GM23338 (cell line): ENCODE results near the gene RABL6. TPM values are rescaled to one million over a fixed set of nuclear protein-coding genes. Genes with fewer than 3 reads are reported as not detected.

Experiments used
- ATAC-seq: fragments of 200-7000 bp; cut with Tn5 transposase; 3 replicates; pipeline ENCODE4 v1.9.1; 2020
- DNase-seq: peaks from one replicate; pipeline ENCODE4 v3.0.0-alpha.2; 2015; ENCODE audit warnings: low spot score
- H2AFZ ChIP-seq: fragments of 200-600 bp; sonication (generic); 2 replicates; pipeline ENCODE4 v1.8.0; 2016; ENCODE audit warnings: antibody characterized with exemption, mild to moderate bottlenecking, moderate library complexity
- H3F3A ChIP-seq: fragments of 200-600 bp; sonication (generic); replicated peaks from 2 replicates; pipeline ENCODE4 v1.8.0; 2017; ENCODE audit warnings: antibody characterized with exemption, mixed run types, low read depth
- H3K27ac ChIP-seq: fragments of 200-600 bp; sonication (generic); 2 replicates; pipeline ENCODE4 v1.6.1; 2016; ENCODE audit warnings: low read depth
- H3K27me3 ChIP-seq: fragments of 200-600 bp; sonication (generic); 2 replicates; pipeline ENCODE4 v1.8.0; 2016; ENCODE audit warnings: mild to moderate bottlenecking, mixed run types, moderate library complexity; ENCODE audit not compliant: insufficient read depth
- H3K36me3 ChIP-seq: fragments of 200-600 bp; sonication (generic); 2 replicates; pipeline ENCODE4 v1.8.0; 2016; ENCODE audit warnings: mild to moderate bottlenecking; ENCODE audit not compliant: insufficient read depth
- H3K4me1 ChIP-seq: fragments of 200-600 bp; sonication (generic); 2 replicates; pipeline ENCODE4 v1.8.0; 2016; ENCODE audit warnings: mild to moderate bottlenecking, moderate library complexity; ENCODE audit not compliant: insufficient read depth
- H3K4me2 ChIP-seq: fragments of 200-600 bp; sonication (generic); 2 replicates; pipeline ENCODE4 v1.7.1; 2017; ENCODE audit warnings: mixed run types
- H3K4me3 ChIP-seq: fragments of 200-600 bp; sonication (generic); 2 replicates; pipeline ENCODE4 v1.6.1; 2016; ENCODE audit warnings: mixed run types
- H3K79me2 ChIP-seq: fragments of 200-600 bp; sonication (generic); replicated peaks from 2 replicates; pipeline ENCODE4 v1.8.0; 2017; ENCODE audit warnings: mild to moderate bottlenecking; ENCODE audit not compliant: insufficient read depth
- H3K9me2 ChIP-seq: fragments of 200-600 bp; sonication (generic); 2 replicates; pipeline ENCODE4 v1.8.0; 2017; ENCODE audit not compliant: insufficient read depth
- H4K20me1 ChIP-seq: fragments of 200-600 bp; sonication (generic); replicated peaks from 2 replicates; pipeline ENCODE4 v1.8.0; 2017; ENCODE audit warnings: mild to moderate bottlenecking; ENCODE audit not compliant: insufficient read depth
- H3K27ac Mint-ChIP-seq: 2 replicates; pipeline ENCODE4 v1.8.0; 2020; ENCODE audit warnings: inconsistent platforms, mild to moderate bottlenecking, moderate library complexity, mixed read lengths
- H3K27me3 Mint-ChIP-seq: 3 replicates; pipeline ENCODE4 v1.8.0; 2022; ENCODE audit warnings: low read depth, mild to moderate bottlenecking, moderate library complexity, mixed read lengths, inconsistent platforms; ENCODE audit not compliant: insufficient read depth, poor library complexity
- H3K36me3 Mint-ChIP-seq: 3 replicates; pipeline ENCODE4 v1.8.0; 2021; ENCODE audit warnings: low read depth, mild to moderate bottlenecking, inconsistent platforms, moderate library complexity, mixed read lengths
- H3K4me1 Mint-ChIP-seq: 3 replicates; pipeline ENCODE4 v1.8.0; 2020; ENCODE audit warnings: mild to moderate bottlenecking, inconsistent platforms, mixed read lengths
- H3K4me3 Mint-ChIP-seq: 3 replicates; pipeline ENCODE4 v1.8.0; 2021; ENCODE audit warnings: moderate library complexity, mild to moderate bottlenecking, inconsistent platforms, mixed read lengths
- H3K9me3 Mint-ChIP-seq: 3 replicates; pipeline ENCODE4 v1.8.0; 2020; ENCODE audit warnings: moderate library complexity, mild to moderate bottlenecking, inconsistent platforms, mixed read lengths
- CREB1 ChIP-seq: fragments of 250-450 bp; sonication (Bioruptor Pico); IDR thresholded peaks from 2 replicates; pipeline ENCODE4 v1.5.0; 2020; ENCODE audit warnings: low read depth, mild to moderate bottlenecking, moderate library complexity
- EZH2phosphoT487 ChIP-seq: fragments of 200-600 bp; sonication (generic); IDR thresholded peaks from one replicate; pipeline ENCODE4 v1.8.1; 2018; ENCODE audit warnings: antibody characterized with exemption; ENCODE audit not compliant: unreplicated experiment
- POLR2AphosphoS5 ChIP-seq: IDR thresholded peaks from 2 replicates; pipeline ENCODE4 v1.6.1; 2016; ENCODE audit warnings: antibody characterized with exemption, low read depth
- REST ChIP-seq: IDR thresholded peaks from one replicate; pipeline ENCODE4 v1.6.1; 2018; ENCODE audit warnings: antibody characterized with exemption; ENCODE audit not compliant: unreplicated experiment
- polyA plus RNA-seq: library from polyadenylated mRNA; unstranded; fragments of >200 nt; fragmentation: Nextera tagmentation; extraction: Ambion mirVana; gene quantifications from 2 replicates; pipeline ENCODE4 v1.2.1, GENCODE V29; 2016
- total RNA-seq: library from RNA; depleted of rRNA; stranded (reverse); fragments of >200 nt; shearing (Covaris generic); gene quantifications from 2 replicates; pipeline ENCODE4 v1.2.3, GENCODE V29; 2014
- TF ChIP-seq, protein P1 (sequence below): IDR thresholded peaks from 2 replicates; pipeline ENCODE4 v1.6.1; 2016; ENCODE audit warnings: antibody characterized with exemption
- TF ChIP-seq, protein P2 (sequence below), 2 experiments: fragments of 200-600 bp in 1 of 2; sonication (generic) in 1 of 2; conservative IDR thresholded peaks; 2 replicates each; pipeline versions ENCODE4 v1.5.1 to v1.6.1; 2016 to 2017; ENCODE audit warnings: antibody characterized with exemption in 2 of 2, low read depth in 2 of 2, mild to moderate bottlenecking in 2 of 2, moderate library complexity in 1 of 2

RABL6 gene
- total and polyA plus RNA-seq, 2 experiments from 2014 or later: 59.1 to 127 TPM

DNA sequence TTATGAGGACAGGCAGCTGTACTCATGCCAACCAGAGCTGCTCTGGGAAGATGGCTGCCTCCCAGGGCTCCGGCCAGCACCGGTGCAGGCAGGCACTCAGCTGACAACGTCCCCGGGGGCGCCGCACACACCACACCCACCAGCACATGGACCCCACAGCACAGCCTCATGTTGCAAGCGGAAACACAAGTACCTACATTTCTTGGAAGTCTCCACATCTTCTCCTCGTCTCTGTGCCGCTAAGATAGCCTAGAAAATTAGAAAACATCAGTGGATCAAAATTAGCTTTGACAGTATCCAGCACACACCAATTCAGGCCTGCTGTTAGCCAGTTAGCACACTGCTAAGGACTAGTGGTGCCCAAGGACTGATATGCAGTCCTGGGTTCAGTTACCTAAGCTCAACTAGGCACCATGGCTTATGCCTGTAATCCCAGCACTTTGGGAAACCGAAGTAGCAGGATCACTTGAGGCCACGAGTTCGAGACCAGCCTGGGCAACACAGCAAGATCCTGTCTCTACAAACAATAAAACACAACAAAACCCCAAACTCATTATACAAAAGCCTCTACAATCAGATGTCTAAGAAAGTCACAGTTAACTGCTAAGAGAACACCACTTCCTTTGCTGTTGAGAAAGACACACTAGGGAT is 56.0 kb downstream of the RABL6 start:
- Histone ChIP-seq H3K79me2 (peaks cover 21% of the 10 kb centered on the region), H2AFZ (no peak overlapping the region), H3K36me3 (peaks cover 13% of the 10 kb centered on the region), H3K4me1 (peaks cover 3% of the 10 kb centered on the region; the same call in 1 of the 2 replicates), H3K9me2 (peaks cover 4% of the 10 kb centered on the region; the same call in 1 of the 2 replicates), H4K20me1 (peaks cover 20% of the 10 kb centered on the region), H3K27me3 (no peaks in the 10 kb centered on the region), H3F3A (0 out of 2 replicates have a peak, but pooled peaks cover 2% of the 10 kb centered on the region), H3K4me3 (no peak overlapping the region), H3K27ac (no peak overlapping the region), H3K4me2 (no peak overlapping the region)
- ATAC-seq (no peak), DNase-seq (no peak)
- TF ChIP-seq, protein P1, sequence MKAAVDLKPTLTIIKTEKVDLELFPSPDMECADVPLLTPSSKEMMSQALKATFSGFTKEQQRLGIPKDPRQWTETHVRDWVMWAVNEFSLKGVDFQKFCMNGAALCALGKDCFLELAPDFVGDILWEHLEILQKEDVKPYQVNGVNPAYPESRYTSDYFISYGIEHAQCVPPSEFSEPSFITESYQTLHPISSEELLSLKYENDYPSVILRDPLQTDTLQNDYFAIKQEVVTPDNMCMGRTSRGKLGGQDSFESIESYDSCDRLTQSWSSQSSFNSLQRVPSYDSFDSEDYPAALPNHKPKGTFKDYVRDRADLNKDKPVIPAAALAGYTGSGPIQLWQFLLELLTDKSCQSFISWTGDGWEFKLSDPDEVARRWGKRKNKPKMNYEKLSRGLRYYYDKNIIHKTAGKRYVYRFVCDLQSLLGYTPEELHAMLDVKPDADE: no peak
- TF ChIP-seq EZH2phosphoT487: no peak
- no peak for TF ChIP-seq CREB1 (CRISPR knock-in tag)
- Mint-ChIP-seq H3K4me3 (no peak overlapping the region), H3K4me1 (peaks cover 5% of the 10 kb centered on the region), H3K27me3 (peaks cover 13% of the 10 kb centered on the region), H3K36me3 (peaks cover 57% of the 10 kb centered on the region), H3K27ac (no peak overlapping the region), H3K9me3 (peaks cover 20% of the 10 kb centered on the region)

GRCh38 chr9:136865041-136865767 is 57.5 kb downstream of the RABL6 start:
- Mint-ChIP-seq H3K27ac (0 out of 2 replicates have a peak overlapping the region, but pooled peaks have one; percentile 59), H3K27me3 (peaks cover 20% of the 10 kb centered on the region), H3K4me1 (peaks cover 5% of the 10 kb centered on the region), H3K36me3 (peaks cover 63% of the 10 kb centered on the region), H3K9me3 (peaks cover 32% of the 10 kb centered on the region), H3K4me3 (peak overlapping the region; percentile 80)
- H3K79me2 ChIP-seq: peaks cover 21% of the 10 kb centered on the region
- H4K20me1 ChIP-seq: peaks cover 20% of the 10 kb centered on the region
- H2AFZ ChIP-seq: no peak overlapping the region
- ATAC-seq (no peak), DNase-seq (no peak)
- H3F3A ChIP-seq: 0 out of 2 replicates have a peak, but pooled peaks cover 2% of the 10 kb centered on the region
- H3K9me2 ChIP-seq: peaks cover 4% of the 10 kb centered on the region; the same call in 1 of the 2 replicates
- no peak overlapping the region for H3K27ac ChIP-seq
- H3K36me3 ChIP-seq: peaks cover 13% of the 10 kb centered on the region
- H3K4me2 ChIP-seq: peak overlapping the region; percentile 79
- H3K4me3 ChIP-seq: peak overlapping the region; percentile 88
- H3K4me1 ChIP-seq: peaks cover 3% of the 10 kb centered on the region; the same call in 1 of the 2 replicates
- no peaks in the 10 kb centered on the region for H3K27me3 ChIP-seq
- TF ChIP-seq EZH2phosphoT487 (no peak), REST (no peak), POLR2AphosphoS5 (no peak)
- TF ChIP-seq, protein P1: no peak
- TF ChIP-seq, protein P2, sequence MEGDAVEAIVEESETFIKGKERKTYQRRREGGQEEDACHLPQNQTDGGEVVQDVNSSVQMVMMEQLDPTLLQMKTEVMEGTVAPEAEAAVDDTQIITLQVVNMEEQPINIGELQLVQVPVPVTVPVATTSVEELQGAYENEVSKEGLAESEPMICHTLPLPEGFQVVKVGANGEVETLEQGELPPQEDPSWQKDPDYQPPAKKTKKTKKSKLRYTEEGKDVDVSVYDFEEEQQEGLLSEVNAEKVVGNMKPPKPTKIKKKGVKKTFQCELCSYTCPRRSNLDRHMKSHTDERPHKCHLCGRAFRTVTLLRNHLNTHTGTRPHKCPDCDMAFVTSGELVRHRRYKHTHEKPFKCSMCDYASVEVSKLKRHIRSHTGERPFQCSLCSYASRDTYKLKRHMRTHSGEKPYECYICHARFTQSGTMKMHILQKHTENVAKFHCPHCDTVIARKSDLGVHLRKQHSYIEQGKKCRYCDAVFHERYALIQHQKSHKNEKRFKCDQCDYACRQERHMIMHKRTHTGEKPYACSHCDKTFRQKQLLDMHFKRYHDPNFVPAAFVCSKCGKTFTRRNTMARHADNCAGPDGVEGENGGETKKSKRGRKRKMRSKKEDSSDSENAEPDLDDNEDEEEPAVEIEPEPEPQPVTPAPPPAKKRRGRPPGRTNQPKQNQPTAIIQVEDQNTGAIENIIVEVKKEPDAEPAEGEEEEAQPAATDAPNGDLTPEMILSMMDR (conservative IDR thresholded peaks at IDR 0.05; ENCODE audit: low read depth in 2 of 2): no peak
